PC-3 (cell line): ENCODE measurements around the gene CSRP3. TPM values are rescaled to one million over a fixed set of nuclear protein-coding genes. Genes with fewer than 3 reads are reported as not detected.
A peak's percentile ranks its signal among the peaks of the same experiment; 100 is the strongest.

Experiments
- ATAC-seq: fragments of 200-7000 bp; cut with Tn5 transposase; 2 replicates; pipeline ENCODE4 v1.9.1; 2020; ENCODE audit warnings: mild to moderate bottlenecking, moderate library complexity
- BruUV-seq: library from RNA; stranded (reverse); fragments of 400-500 nt; replicated peaks from 2 replicates; lab custom pipeline; 2021; lab: Mats Ljungman, UMichigan
- CTCF ChIA-PET: fragments of 300-600 bp; sonication (Branson Sonifier 250); formaldehyde crosslinking; loops from one replicate; lab custom pipeline; 2022; ENCODE audit warnings: antibody characterized with exemption; lab: Charles Lee
- POLR2A ChIA-PET: fragments of 300-600 bp; sonication (Branson Sonifier 250); formaldehyde crosslinking; loops from one replicate; lab custom pipeline; 2022; ENCODE audit warnings: antibody characterized with exemption; ENCODE audit not compliant: unreplicated experiment; lab: Charles Lee
- DNase-seq: peaks from one replicate; pipeline ENCODE4 v3.0.0-alpha.2; 2015
- H2AFZ ChIP-seq: fragments of 300-600 bp; sonication (generic); 2 replicates; pipeline ENCODE4 v1.6.0; 2016; ENCODE audit warnings: antibody characterized with exemption, low read length
- H3F3A ChIP-seq: fragments of 300-600 bp; sonication (generic); one replicate; pipeline ENCODE4 v1.6.0; 2017; ENCODE audit warnings: antibody characterized with exemption, low read length, control low read depth, mild to moderate bottlenecking; ENCODE audit not compliant: unreplicated experiment
- H3K27ac ChIP-seq: fragments of 300-600 bp; sonication (generic); 2 replicates; pipeline ENCODE4 v1.5.1; 2016; ENCODE audit warnings: mild to moderate bottlenecking, low read length
- H3K27me3 ChIP-seq: fragments of 300-600 bp; sonication (generic); 2 replicates; pipeline ENCODE4 v1.6.1; 2016; ENCODE audit warnings: low read length, mixed read lengths
- H3K36me3 ChIP-seq: fragments of 300-600 bp; sonication (generic); 2 replicates; pipeline ENCODE4 v1.6.1; 2016; ENCODE audit warnings: low read depth, mixed run types, low read length, mixed read lengths
- H3K4me1 ChIP-seq: fragments of 300-600 bp; sonication (generic); 2 replicates; pipeline ENCODE4 v1.5.1; 2016; ENCODE audit warnings: low read length; ENCODE audit not compliant: insufficient read depth
- H3K4me2 ChIP-seq: fragments of 300-600 bp; sonication (generic); 2 replicates; pipeline ENCODE4 v1.6.0; 2016; ENCODE audit warnings: low read length
- H3K4me3 ChIP-seq: fragments of 300-600 bp; sonication (generic); 2 replicates; pipeline ENCODE4 v1.5.1; 2016; ENCODE audit warnings: mild to moderate bottlenecking, low read length, mixed read lengths
- H3K79me2 ChIP-seq: fragments of 300-600 bp; sonication (generic); 2 replicates; pipeline ENCODE4 v1.6.1; 2017; ENCODE audit warnings: low read length, mixed read lengths
- H3K9ac ChIP-seq: fragments of 300-600 bp; sonication (generic); 2 replicates; pipeline ENCODE4 v1.6.0; 2016; ENCODE audit warnings: mild to moderate bottlenecking, low read length
- H3K9me2 ChIP-seq: fragments of 300-600 bp; sonication (generic); replicated peaks from 2 replicates; pipeline ENCODE4 v1.6.1; 2016; ENCODE audit warnings: mixed run types, low read length, mixed read lengths
- H3K9me3 ChIP-seq: fragments of 300-600 bp; sonication (generic); 2 replicates; pipeline ENCODE4 v1.6.1; 2016; ENCODE audit warnings: low read length, mixed read lengths
- H4K20me1 ChIP-seq: fragments of 300-600 bp; sonication (generic); 2 replicates; pipeline ENCODE4 v1.6.1; 2016; ENCODE audit warnings: low read length, mixed read lengths
- EZH2 ChIP-seq: fragments of 300-600 bp; sonication (generic); IDR thresholded peaks from one replicate; pipeline ENCODE4 v1.6.1; 2017; ENCODE audit warnings: antibody characterized with exemption, mild to moderate bottlenecking, low read length; ENCODE audit not compliant: unreplicated experiment
- EZH2phosphoT487 ChIP-seq: fragments of 300-600 bp; sonication (generic); IDR thresholded peaks from 2 replicates; pipeline ENCODE4 v1.6.1; 2018; ENCODE audit warnings: mild to moderate bottlenecking, antibody characterized with exemption, low read length, borderline replicate concordance
- intact Hi-C: fragments of 100-400 bp; cut with micrococcal nuclease; formaldehyde crosslinking; loops from 2 replicates; pipeline ENCODE4 v1.9.0; 2023
- total RNA-seq: library from RNA; depleted of rRNA; stranded (reverse); fragments of >200 nt; gene quantifications from 2 replicates; pipeline ENCODE4 v1.2.3, GENCODE V29; 2014
- TF ChIP-seq, protein P1 (sequence below): fragments of 300-600 bp; sonication (generic); conservative IDR thresholded peaks from 2 replicates; pipeline ENCODE4 v1.5.1; 2017; ENCODE audit warnings: antibody characterized with exemption, low read depth, mild to moderate bottlenecking, low read length

CSRP3 gene
- total RNA-seq, 1 experiment from 2014 or later: not detected

DNA sequence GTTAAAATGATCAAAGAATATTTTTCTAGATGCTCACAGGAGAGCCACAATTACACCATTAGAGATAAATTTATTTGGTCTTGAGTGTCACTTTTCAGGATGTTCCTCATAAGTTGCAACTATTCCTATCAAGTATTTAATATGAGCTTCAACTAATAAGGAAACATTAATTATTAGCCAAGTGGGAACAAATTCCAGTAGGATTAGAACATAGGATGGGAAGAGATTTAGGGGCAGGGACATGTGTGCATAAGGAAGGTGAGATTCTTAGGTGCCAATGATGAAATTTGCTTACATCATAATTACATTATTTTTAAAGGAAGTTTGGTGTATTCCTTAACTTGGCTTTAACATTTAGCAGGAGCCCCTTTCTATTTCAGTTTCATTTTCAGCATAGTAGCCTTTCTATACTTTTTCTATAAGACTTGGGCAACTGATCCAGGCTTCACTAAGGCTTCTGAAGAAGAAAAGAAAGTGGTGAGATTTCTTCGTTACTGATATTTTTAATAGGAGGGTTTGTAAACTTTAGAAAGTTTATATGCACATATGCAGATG, 38.8 kb downstream of the CSRP3 start:
- no peaks in the 10 kb centered on the region for H3K4me1 ChIP-seq
- TF ChIP-seq EZH2phosphoT487: no peak
- TF ChIP-seq, protein P1, sequence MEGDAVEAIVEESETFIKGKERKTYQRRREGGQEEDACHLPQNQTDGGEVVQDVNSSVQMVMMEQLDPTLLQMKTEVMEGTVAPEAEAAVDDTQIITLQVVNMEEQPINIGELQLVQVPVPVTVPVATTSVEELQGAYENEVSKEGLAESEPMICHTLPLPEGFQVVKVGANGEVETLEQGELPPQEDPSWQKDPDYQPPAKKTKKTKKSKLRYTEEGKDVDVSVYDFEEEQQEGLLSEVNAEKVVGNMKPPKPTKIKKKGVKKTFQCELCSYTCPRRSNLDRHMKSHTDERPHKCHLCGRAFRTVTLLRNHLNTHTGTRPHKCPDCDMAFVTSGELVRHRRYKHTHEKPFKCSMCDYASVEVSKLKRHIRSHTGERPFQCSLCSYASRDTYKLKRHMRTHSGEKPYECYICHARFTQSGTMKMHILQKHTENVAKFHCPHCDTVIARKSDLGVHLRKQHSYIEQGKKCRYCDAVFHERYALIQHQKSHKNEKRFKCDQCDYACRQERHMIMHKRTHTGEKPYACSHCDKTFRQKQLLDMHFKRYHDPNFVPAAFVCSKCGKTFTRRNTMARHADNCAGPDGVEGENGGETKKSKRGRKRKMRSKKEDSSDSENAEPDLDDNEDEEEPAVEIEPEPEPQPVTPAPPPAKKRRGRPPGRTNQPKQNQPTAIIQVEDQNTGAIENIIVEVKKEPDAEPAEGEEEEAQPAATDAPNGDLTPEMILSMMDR: no peak
- TF ChIP-seq EZH2: no peak
- H3K9ac ChIP-seq: no peak overlapping the region
- H3K4me2 ChIP-seq: no peak overlapping the region
- no peaks in the 10 kb centered on the region for H3K9me3 ChIP-seq
- BruUV-seq: no TSS peak
- H3K9me2 ChIP-seq: no peaks in the 10 kb centered on the region
- H3K27ac ChIP-seq: no peak overlapping the region
- no peak for DNase-seq
- H3K27me3 ChIP-seq: no peaks in the 10 kb centered on the region
- no peak overlapping the region for H2AFZ ChIP-seq
- no peaks in the 10 kb centered on the region for H3K79me2 ChIP-seq
- intact Hi-C loops: no loop called here
- ChIA-PET POLR2A (no interaction called here), CTCF (no interaction called here)
- no peak overlapping the region for H3K4me3 ChIP-seq
- ATAC-seq: no peak
- peaks cover 8% of the 10 kb centered on the region; the same call in 1 of the 2 replicates for H3K36me3 ChIP-seq
- H4K20me1 ChIP-seq: no peaks in the 10 kb centered on the region
- H3F3A ChIP-seq: no peaks in the 10 kb centered on the region

DNA sequence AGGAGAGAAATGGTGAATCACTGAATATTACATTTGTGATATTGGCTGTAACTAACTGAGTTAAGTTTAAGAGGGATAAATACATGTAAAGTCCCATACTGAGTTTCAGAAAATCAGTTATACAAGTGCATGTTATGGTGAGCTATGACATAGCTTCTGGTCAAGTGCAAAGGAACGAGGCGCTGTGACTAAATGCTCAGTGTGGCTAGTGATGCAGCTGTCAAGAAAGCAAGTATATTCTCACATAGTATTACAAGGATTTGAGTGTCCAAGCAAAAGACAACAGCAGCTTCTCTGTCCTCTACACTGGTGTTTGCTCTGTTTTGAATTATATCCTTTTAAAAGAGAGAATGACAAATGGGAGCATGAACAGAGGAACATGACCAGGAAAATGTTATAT, 40.1 kb downstream of the CSRP3 start:
- DNase-seq (no peak), ATAC-seq (no peak)
- Histone ChIP-seq H3K4me2 (no peak overlapping the region), H3K27ac (no peak overlapping the region), H3K27me3 (no peaks in the 10 kb centered on the region), H3K36me3 (peaks cover 5% of the 10 kb centered on the region), H3K79me2 (no peaks in the 10 kb centered on the region), H3K4me3 (no peak overlapping the region), H3K4me1 (no peaks in the 10 kb centered on the region), H3K9me2 (no peaks in the 10 kb centered on the region), H3K9ac (no peak overlapping the region), H4K20me1 (no peaks in the 10 kb centered on the region), H2AFZ (no peak overlapping the region), H3K9me3 (no peaks in the 10 kb centered on the region), H3F3A (no peaks in the 10 kb centered on the region)
- TF ChIP-seq EZH2 (no peak), EZH2phosphoT487 (no peak)
- TF ChIP-seq, protein P1: no peak
- intact Hi-C loops: loop anchor here (2.0 kb wide), 1 partner anchor 79 kb away; the partner anchor contains the start of gene E2F8
- CTCF ChIA-PET: no interaction called here
- POLR2A ChIA-PET: no interaction called here
- BruUV-seq: no TSS peak

DNA sequence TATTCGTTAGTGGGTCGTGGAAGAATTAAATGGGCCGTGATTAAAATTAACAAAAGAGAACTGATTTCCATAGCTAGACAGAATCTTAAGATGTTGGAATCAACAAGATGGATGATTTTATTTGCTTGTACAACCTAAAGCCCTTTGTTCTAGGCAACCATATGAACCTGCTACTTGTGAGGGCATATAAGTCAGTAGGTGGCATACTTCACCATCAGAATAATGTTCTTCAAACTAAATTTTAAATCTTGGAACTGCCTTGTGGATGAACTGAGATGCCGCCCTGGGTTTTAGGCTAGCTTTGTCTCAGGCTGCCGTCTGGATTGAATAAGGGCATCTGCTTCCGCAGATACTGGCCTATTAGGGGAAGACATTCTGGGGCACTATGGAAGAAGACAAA, 40.9 kb downstream of the CSRP3 start:
- CTCF ChIA-PET: interaction anchor here (0.8 kb wide), 1 partner anchor 84 kb away, joined by 3 read pairs; no protein-coding TSS in a partner anchor
- intact Hi-C loops: loop anchor here (2.0 kb wide), 1 partner anchor 80 kb away; the partner anchor contains the start of gene E2F8

More for the DNA sequence above, 40.9 kb downstream of the CSRP3 start:
- H3F3A ChIP-seq: no peaks in the 10 kb centered on the region
- TF ChIP-seq EZH2 (no peak), EZH2phosphoT487 (no peak)
- TF ChIP-seq, protein P1: peak; percentile 35; the same call in 1 of the 2 replicates
- H4K20me1 ChIP-seq: no peaks in the 10 kb centered on the region
- POLR2A ChIA-PET: no interaction called here
- H3K36me3 ChIP-seq: peaks cover 6% of the 10 kb centered on the region
- H3K9me2 ChIP-seq: no peaks in the 10 kb centered on the region
- DNase-seq (peak; percentile 11), ATAC-seq (peak; percentile 48)
- H2AFZ ChIP-seq: no peak overlapping the region
- no peaks in the 10 kb centered on the region for H3K27me3 ChIP-seq
- H3K4me3 ChIP-seq: no peak overlapping the region
- no peak overlapping the region for H3K4me2 ChIP-seq
- no peak overlapping the region for H3K9ac ChIP-seq
- H3K27ac ChIP-seq: no peak overlapping the region
- no TSS peak for BruUV-seq
- no peaks in the 10 kb centered on the region for H3K9me3 ChIP-seq
- no peaks in the 10 kb centered on the region for H3K4me1 ChIP-seq
- H3K79me2 ChIP-seq: no peaks in the 10 kb centered on the region
